GM12878 (cell line): ENCODE results near the gene SMOC1. TPM values are rescaled to one million over a fixed set of nuclear protein-coding genes. Genes with fewer than 3 reads are reported as not detected.

Experiments
- ATAC-seq: fragments of 200-7000 bp; cut with Tn5 transposase; 3 replicates; pipeline ENCODE4 v1.9.1; 2020; ENCODE audit warnings: mild to moderate bottlenecking, moderate library complexity
- BruUV-seq: library from RNA; stranded (reverse); fragments of 400-500 nt; replicated peaks from 2 replicates; lab custom pipeline; 2021; lab: Mats Ljungman, UMichigan
- CTCF ChIA-PET: fragments of 300-600 bp; sonication (Branson Sonifier 250); formaldehyde crosslinking; extraction: SDS; loops from one replicate; lab custom pipeline; 2021; ENCODE audit warnings: inconsistent platforms; lab: Yijun Ruan, JAX
- POLR2A ChIA-PET: fragments of 350-600 bp; formaldehyde crosslinking; extraction: SDS; loops from one replicate; lab custom pipeline; 2021; ENCODE audit warnings: inconsistent platforms; lab: Charles Lee
- RAD21 ChIA-PET: fragments of 300-600 bp; sonication (Branson Sonifier 250); formaldehyde crosslinking; loops from one replicate; lab custom pipeline; 2023; ENCODE audit warnings: antibody characterized with exemption; ENCODE audit not compliant: unreplicated experiment; lab: Charles Lee
- SMC1A ChIA-PET: fragments of 300-600 bp; sonication (Branson Sonifier 250); formaldehyde crosslinking; loops from one replicate; lab custom pipeline; 2023; ENCODE audit not compliant: unreplicated experiment, uncharacterized antibody; lab: Charles Lee
- DNase-seq: peaks from one replicate; pipeline ENCODE4 v3.0.0-alpha.2; 2011; ENCODE audit warnings: low read depth, low spot score
- FAIRE-seq: peaks from 3 replicates; lab custom pipeline; 2011; peaks lifted over from hg19 to GRCh38; lab: Jason Lieb, UNC
- H2AFZ ChIP-seq: 2 replicates; pipeline ENCODE4 v1.6.0; 2011; ENCODE audit warnings: low read depth, low read length, control low read depth; ENCODE audit not compliant: control insufficient read depth
- H3K27ac ChIP-seq: 2 replicates; pipeline ENCODE4 v1.5.1; 2011; ENCODE audit warnings: control low read depth; ENCODE audit not compliant: control insufficient read depth, insufficient read depth
- H3K27me3 ChIP-seq, 2 experiments: replicated peaks in 1 of 2; 2 replicates each; pipeline versions ENCODE4 v1.6.0 to v1.6.1; 2011; ENCODE audit warnings: low read length in 1 of 2; ENCODE audit not compliant: control insufficient read depth in 2 of 2, insufficient read depth in 2 of 2
- H3K36me3 ChIP-seq, 2 experiments: 2 replicates each; pipeline ENCODE4 v1.5.1; 2011; ENCODE audit warnings: low read length in 1 of 2; ENCODE audit not compliant: control insufficient read depth in 2 of 2, insufficient read depth in 2 of 2
- H3K4me1 ChIP-seq: 2 replicates; pipeline ENCODE4 v1.6.1; 2011; ENCODE audit warnings: mild to moderate bottlenecking, low read length, moderate library complexity, mixed read lengths; ENCODE audit not compliant: control insufficient read depth, insufficient read depth
- H3K4me2 ChIP-seq: 2 replicates; pipeline ENCODE4 v1.6.0; 2011; ENCODE audit warnings: control low read depth; ENCODE audit not compliant: control insufficient read depth, insufficient read depth
- H3K4me3 ChIP-seq: fragments of 200-600 bp; sonication (generic); 2 replicates; pipeline ENCODE4 v1.5.1; 2016
- H3K79me2 ChIP-seq: 2 replicates; pipeline ENCODE4 v1.6.0; 2011; ENCODE audit warnings: low read length; ENCODE audit not compliant: control insufficient read depth, insufficient read depth
- H3K9ac ChIP-seq: 2 replicates; pipeline ENCODE4 v1.8.0; 2011; ENCODE audit warnings: low read length, control low read depth, mixed read lengths; ENCODE audit not compliant: control insufficient read depth, insufficient read depth
- H3K9me3 ChIP-seq: replicated peaks from 3 replicates; pipeline ENCODE4 v1.5.1; 2011; ENCODE audit warnings: mild to moderate bottlenecking, low read length; ENCODE audit not compliant: control insufficient read depth, insufficient read depth
- H4K20me1 ChIP-seq: 2 replicates; pipeline ENCODE4 v1.6.0; 2011; ENCODE audit not compliant: control insufficient read depth, insufficient read depth
- HCFC1 ChIP-seq: fragments of 150-350 bp; IDR thresholded peaks from 2 replicates; pipeline ENCODE4 v1.6.1; 2014; ENCODE audit warnings: low read length
- IRF4 ChIP-seq: IDR thresholded peaks from 2 replicates; pipeline ENCODE4 v1.6.1; 2011; ENCODE audit warnings: low read depth, low read length
- IRF5 ChIP-seq: fragments of 450-650 bp; IDR thresholded peaks from 2 replicates; pipeline ENCODE4 v1.6.1; 2017; ENCODE audit warnings: borderline replicate concordance
- KAT2A ChIP-seq: conservative IDR thresholded peaks from 2 replicates; pipeline ENCODE4 v1.6.1; 2011; ENCODE audit warnings: low read depth, low read length; ENCODE audit not compliant: control insufficient read depth
- KDM1A ChIP-seq: fragments of 200-600 bp; sonication (generic); IDR thresholded peaks from 2 replicates; pipeline ENCODE4 v1.6.1; 2016; ENCODE audit warnings: borderline replicate concordance
- RBBP5 ChIP-seq: fragments of 200-600 bp; sonication (generic); conservative IDR thresholded peaks from 2 replicates; pipeline ENCODE4 v1.6.1; 2016
- RFX5 ChIP-seq: IDR thresholded peaks from 2 replicates; pipeline ENCODE4 v1.6.1; 2011; ENCODE audit warnings: low read depth, low read length, improper control_type of control experiment
- SMARCA5 ChIP-seq: fragments of 450-650 bp; IDR thresholded peaks from 2 replicates; pipeline ENCODE4 v1.6.1; 2017; ENCODE audit warnings: mild to moderate bottlenecking
- USF2 ChIP-seq: IDR thresholded peaks from 2 replicates; pipeline ENCODE4 v1.6.1; 2011; ENCODE audit warnings: low read depth, low read length, improper control_type of control experiment, borderline replicate concordance
- YBX1 ChIP-seq: fragments of 450-650 bp; IDR thresholded peaks from 2 replicates; pipeline ENCODE4 v1.6.1; 2016; ENCODE audit warnings: antibody characterized with exemption
- ZNF274 ChIP-seq: IDR thresholded peaks from one replicate; pipeline ENCODE4 v1.8.0; 2011; ENCODE audit not compliant: insufficient read length, insufficient read depth
- ZNF384 ChIP-seq: IDR thresholded peaks from 2 replicates; pipeline ENCODE4 v1.6.1; 2012; ENCODE audit warnings: low read depth, mild to moderate bottlenecking, low read length, improper control_type of control experiment, borderline replicate concordance
- ZNF622 ChIP-seq: fragments of 450-650 bp; IDR thresholded peaks from 2 replicates; pipeline ENCODE4 v1.6.1; 2017; ENCODE audit warnings: mild to moderate bottlenecking, inconsistent platforms
- ZZZ3 ChIP-seq: IDR thresholded peaks from 2 replicates; pipeline ENCODE4 v1.6.1; 2011; ENCODE audit warnings: low read depth; ENCODE audit not compliant: control insufficient read depth, insufficient read length
- WGBS: methylation state at CpG from one replicate; pipeline ENCODE4 v1.1.6; 2016; ENCODE audit warnings: low lambda C conversion rate; ENCODE audit not compliant: insufficient replicate concordance, insufficient coverage; ENCODE audit errors: missing lambda C conversion rate; 5-methylcytosine and 5-hydroxymethylcytosine counted together
- in situ Hi-C: fragments of 300-500 bp; cut with MboI; formaldehyde crosslinking; loops from 9 replicates; pipeline ENCODE4 v1.14.3; 2018; ENCODE audit warnings: mixed read lengths
- intact Hi-C: fragments of 100-400 bp; cut with micrococcal nuclease; formaldehyde crosslinking; loops from one replicate; pipeline ENCODE4 v1.14.2; 2022; ENCODE audit not compliant: unreplicated experiment
- polyA plus RNA-seq, 11 experiments: library from polyadenylated mRNA; depleted of rRNA in 4 of 11; unstranded in 6 of 11; stranded (reverse) in 5 of 11; fragments of >200 nt; fragmentation: Nextera tagmentation in 4 of 11; fragmentation: Illumina TruSeq in 1 of 11; extraction: Ambion mirVana in 4 of 11; extraction: Trizol in 1 of 11; gene quantifications; 1 replicate in 1 of 11; 2 replicates in 10 of 11; pipeline versions ENCODE4 v1.2.1 to v1.2.3, GENCODE V29; 2011 to 2016; ENCODE audit warnings: inconsistent platforms in 2 of 11, missing spikeins in 2 of 11, low read depth in 1 of 11
- total RNA-seq, 4 experiments: library from RNA; depleted of rRNA in 3 of 4; stranded (reverse); fragments of >200 nt in 3 of 4; fragmentation: Illumina TruSeq in 1 of 4; extraction: Trizol in 1 of 4; gene quantifications; 2 replicates each; pipeline versions ENCODE4 v1.2.1 to v1.2.3, GENCODE V29; 2013 to 2021
- TF ChIP-seq, protein P1 (sequence below): fragments of 450-650 bp; IDR thresholded peaks from 2 replicates; pipeline ENCODE4 v1.6.1; 2017; ENCODE audit warnings: antibody characterized with exemption, mild to moderate bottlenecking, moderate library complexity

Gene SMOC1
- total and polyA plus RNA-seq, 10 of the 15 experiments (the other 5 are each of a cell fraction or from before 2014, with no cell fraction given): 0.03 to 0.26 (median 0.14) TPM; not detected in 7

DNA sequence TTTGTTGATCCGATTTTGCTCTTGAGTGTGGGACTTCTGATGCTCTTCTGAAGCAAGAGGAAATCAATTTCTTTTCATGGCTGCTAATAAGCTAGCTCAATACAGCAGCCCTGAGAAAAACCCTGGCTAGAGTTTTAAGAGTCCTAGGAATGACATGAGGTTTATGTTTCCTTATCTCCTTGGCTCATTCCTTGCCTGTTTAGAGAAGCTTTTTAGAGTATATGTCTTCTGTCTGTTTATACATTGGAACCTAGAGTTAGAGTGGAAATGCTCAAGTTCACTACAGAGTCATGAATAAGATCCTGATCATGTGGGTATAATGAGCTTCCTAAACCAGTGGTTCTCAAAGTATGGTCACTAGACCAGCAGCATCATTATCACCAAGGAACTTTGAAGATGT is 34.5 kb downstream of the SMOC1 start:
- H3K4me1 ChIP-seq: no peaks in the 10 kb centered on the region; the same call in 1 of the 2 replicates
- H3K27ac ChIP-seq: no peak overlapping the region
- H3K36me3 ChIP-seq: no peaks in the 10 kb centered on the region
- no peak overlapping the region for H3K9ac ChIP-seq
- no peaks in the 10 kb centered on the region for H4K20me1 ChIP-seq
- TF ChIP-seq RBBP5: no peak
- TF ChIP-seq IRF4: no peak
- TF ChIP-seq KDM1A: no peak
- TF ChIP-seq USF2: no peak
- TF ChIP-seq ZNF274: no peak
- TF ChIP-seq ZZZ3: no peak
- no peak for TF ChIP-seq ZNF622
- TF ChIP-seq HCFC1: no peak
- TF ChIP-seq IRF5: no peak
- TF ChIP-seq, protein P1, sequence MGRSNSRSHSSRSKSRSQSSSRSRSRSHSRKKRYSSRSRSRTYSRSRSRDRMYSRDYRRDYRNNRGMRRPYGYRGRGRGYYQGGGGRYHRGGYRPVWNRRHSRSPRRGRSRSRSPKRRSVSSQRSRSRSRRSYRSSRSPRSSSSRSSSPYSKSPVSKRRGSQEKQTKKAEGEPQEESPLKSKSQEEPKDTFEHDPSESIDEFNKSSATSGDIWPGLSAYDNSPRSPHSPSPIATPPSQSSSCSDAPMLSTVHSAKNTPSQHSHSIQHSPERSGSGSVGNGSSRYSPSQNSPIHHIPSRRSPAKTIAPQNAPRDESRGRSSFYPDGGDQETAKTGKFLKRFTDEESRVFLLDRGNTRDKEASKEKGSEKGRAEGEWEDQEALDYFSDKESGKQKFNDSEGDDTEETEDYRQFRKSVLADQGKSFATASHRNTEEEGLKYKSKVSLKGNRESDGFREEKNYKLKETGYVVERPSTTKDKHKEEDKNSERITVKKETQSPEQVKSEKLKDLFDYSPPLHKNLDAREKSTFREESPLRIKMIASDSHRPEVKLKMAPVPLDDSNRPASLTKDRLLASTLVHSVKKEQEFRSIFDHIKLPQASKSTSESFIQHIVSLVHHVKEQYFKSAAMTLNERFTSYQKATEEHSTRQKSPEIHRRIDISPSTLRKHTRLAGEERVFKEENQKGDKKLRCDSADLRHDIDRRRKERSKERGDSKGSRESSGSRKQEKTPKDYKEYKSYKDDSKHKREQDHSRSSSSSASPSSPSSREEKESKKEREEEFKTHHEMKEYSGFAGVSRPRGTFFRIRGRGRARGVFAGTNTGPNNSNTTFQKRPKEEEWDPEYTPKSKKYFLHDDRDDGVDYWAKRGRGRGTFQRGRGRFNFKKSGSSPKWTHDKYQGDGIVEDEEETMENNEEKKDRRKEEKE: no peak
- TF ChIP-seq YBX1: no peak
- no peak for TF ChIP-seq RFX5
- no peak for TF ChIP-seq SMARCA5
- TF ChIP-seq ZNF384: no peak
- no peak for TF ChIP-seq KAT2A
- FAIRE-seq: no peak
- H3K9me3 ChIP-seq: no peaks in the 10 kb centered on the region
- H3K79me2 ChIP-seq: no peaks in the 10 kb centered on the region
- no peak for DNase-seq
- no peak overlapping the region for H3K4me2 ChIP-seq
- BruUV-seq: no TSS peak
- no peak for ATAC-seq
- H3K27me3 ChIP-seq: peaks cover 0 to 10% of the 10 kb centered on the region in 2 experiments; a peak in 2 of 4 replicates
- ChIA-PET CTCF (no interaction called here), POLR2A (no interaction called here), SMC1A (no interaction called here), RAD21 (no interaction called here)
- no peak overlapping the region for H3K4me3 ChIP-seq
- intact Hi-C loops (no loop called here), in situ Hi-C loops (no loop called here)
- WGBS: 47% methylated on average over 1 of the region's 1 CpG
- no peak overlapping the region for H2AFZ ChIP-seq
